ENCODE results near the gene PRSS21.

Gene PRSS21

DNA sequence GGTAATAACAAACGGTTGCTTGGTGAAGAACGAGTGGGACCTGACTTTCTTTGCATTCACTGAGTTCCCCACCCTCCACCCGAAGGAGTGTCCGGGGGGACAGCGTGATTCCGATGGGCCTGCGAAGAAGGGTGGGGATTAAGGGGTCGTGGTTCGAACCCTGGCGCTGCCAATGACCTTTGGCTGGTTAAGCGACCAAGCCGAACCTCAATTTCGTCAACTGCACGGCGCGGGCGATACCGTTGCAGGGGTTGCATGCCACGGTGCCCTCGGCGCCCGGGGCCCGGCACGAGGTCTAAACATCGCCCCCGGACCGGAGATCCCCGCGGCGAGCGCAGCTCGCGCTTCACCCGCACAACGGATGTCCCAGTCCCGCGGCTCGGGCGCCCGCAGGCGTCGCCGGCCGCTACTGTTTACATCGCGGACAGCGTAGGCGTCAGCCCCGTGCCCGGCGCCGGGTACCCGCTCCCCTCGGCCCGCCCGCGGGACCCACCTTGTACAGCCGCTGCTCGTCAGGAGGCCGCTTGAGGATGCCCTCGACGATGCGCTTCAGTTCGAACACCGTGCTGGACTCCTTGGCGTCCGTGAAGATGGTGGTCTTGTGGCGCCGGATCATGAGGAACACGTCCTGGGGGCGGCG lies 40.4 kb upstream of the PRSS21 start:
- peak; percentile 72 to 79 for DNase-seq
- no peak for TF ChIP-seq GATA1 (IDR thresholded peaks at IDR 0.05; ENCODE audit: low read depth, low read length)
- TF ChIP-seq POLR2A (IDR thresholded peaks at IDR 0.05; ENCODE audit: low read length): no peak

DNA sequence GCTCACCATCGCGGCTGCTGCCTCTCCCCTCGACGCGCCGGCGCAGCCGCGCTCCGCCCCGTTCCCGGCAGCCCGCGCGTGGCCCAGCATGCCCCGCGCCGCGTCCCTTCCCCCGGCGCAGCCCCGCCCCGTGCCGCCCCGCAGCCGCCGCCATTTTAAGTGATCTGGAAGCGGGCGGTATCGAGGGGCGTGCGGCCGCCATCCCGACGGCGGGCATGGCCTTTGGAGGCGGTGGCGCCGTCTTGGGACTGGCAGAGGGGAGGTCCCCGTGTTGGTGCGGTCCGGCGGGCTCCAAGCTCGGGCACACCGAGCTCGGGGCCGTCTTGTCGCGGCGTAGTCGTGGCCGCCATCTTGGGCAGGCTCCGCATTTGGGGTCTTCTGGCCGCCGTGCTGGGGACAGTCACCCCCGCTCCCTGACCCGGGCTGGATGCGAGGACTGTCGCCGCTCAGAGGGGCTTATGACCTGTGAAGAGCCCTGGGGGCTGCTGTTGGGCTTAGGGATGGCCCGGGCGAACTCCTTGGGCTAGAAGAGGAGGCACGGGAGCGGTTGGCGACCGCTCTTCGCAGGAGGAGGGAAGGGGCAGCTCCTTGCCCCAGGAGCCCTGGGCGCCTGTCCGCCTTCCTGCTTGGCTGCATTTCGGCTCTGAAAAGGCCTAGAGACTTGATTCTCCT lies 39.7 kb upstream of the PRSS21 start, which contains the start of gene ELOB:
TSS of gene ELOB (minus strand) at position 50 of the 672 bp plus-strand sequence. CDS start at position 9, 41 bp downstream.
- DNase-seq: peak; percentile 90 to 95
- TF ChIP-seq GATA1 (IDR thresholded peaks at IDR 0.05; ENCODE audit: low read depth, low read length) (no peak), POLR2A (IDR thresholded peaks at IDR 0.05; ENCODE audit: low read length) (peak; percentile 72)

GRCh38 chr16:2777903-2778629 lies 39.0 kb upstream of the PRSS21 start:
- no peak for TF ChIP-seq POLR2A (IDR thresholded peaks at IDR 0.05; ENCODE audit: low read length)
- no peak for TF ChIP-seq GATA1 (IDR thresholded peaks at IDR 0.05; ENCODE audit: low read depth, low read length)
- peak; percentile 79 to 83 for DNase-seq

DNA sequence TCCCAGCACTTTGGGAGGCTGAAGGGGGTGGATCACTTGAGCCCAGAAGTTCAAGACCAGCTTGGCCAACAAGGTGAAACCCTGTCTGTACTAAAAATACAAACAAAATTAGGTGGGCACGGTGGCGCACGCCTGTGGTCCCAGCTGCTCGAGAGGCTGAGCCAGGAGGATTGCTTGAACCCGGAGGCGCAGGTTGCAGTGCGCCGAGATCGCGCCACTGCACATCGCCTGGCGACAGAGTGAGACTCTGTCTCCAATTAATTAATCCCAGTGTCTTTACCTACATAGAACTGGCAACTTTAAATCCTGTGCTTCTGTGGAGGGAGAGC lies 38.4 kb upstream of the PRSS21 start:
- TF ChIP-seq POLR2A (IDR thresholded peaks at IDR 0.05; ENCODE audit: low read length) (no peak), GATA1 (IDR thresholded peaks at IDR 0.05; ENCODE audit: low read depth, low read length) (no peak)
- no peak for DNase-seq

GRCh38 chr16:2779151-2779920 lies 37.7 kb upstream of the PRSS21 start:
- no peak for DNase-seq
- TF ChIP-seq GATA1 (IDR thresholded peaks at IDR 0.05; ENCODE audit: low read depth, low read length) (no peak), POLR2A (IDR thresholded peaks at IDR 0.05; ENCODE audit: low read length) (no peak)

- DNase-seq: no peak
- TF ChIP-seq POLR2A (IDR thresholded peaks at IDR 0.05; ENCODE audit: low read length): no peak
- no peak for TF ChIP-seq GATA1 (IDR thresholded peaks at IDR 0.05; ENCODE audit: low read depth, low read length)
Measured at GRCh38 chr16:2779978-2780898, 36.8 kb upstream of the PRSS21 start.

GRCh38 chr16:2782583-2783351 lies 34.3 kb upstream of the PRSS21 start:
- DNase-seq: no peak
- TF ChIP-seq GATA1 (IDR thresholded peaks at IDR 0.05; ENCODE audit: low read depth, low read length): no peak
- no peak for TF ChIP-seq POLR2A (IDR thresholded peaks at IDR 0.05; ENCODE audit: low read length)

DNA sequence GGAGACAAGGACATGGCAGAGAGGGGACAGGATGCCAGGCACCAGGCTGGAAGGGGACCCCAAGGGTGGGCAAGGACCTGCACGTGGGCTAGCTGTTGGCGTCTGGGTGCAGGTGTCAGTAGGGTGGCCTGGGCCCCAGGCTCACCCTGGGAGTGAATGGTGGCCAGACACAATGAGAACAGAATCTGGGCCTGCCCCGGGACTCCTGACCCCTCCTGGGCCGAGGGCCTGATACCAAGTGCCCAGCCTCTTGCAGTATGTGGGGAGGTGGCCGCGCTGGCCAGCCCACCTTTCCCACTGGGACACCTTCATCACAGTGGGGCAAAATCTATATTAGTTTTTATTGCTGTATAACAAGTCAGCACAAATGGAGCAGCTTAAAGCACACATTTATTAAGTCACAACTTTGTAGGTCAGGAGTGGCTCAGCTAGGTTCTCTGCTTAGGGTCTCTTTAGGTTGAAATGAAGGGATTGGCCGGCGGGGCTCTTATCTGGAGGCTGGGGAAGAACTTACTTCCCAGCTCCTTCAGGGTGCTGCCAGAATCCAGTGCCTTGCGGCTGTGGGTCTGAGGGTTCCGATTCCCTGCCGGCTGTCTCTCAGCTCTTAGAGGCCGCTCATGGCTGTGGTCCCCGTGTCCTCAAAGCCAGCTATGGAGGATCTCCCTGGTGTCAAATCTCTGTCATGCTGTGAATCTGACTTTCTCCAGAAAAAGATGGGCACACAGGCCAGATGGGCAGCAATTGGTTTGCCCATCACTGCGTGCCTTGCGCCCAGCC lies 33.3 kb upstream of the PRSS21 start:
- DNase-seq: no peak
- TF ChIP-seq POLR2A (IDR thresholded peaks at IDR 0.05; ENCODE audit: low read length) (no peak), GATA1 (IDR thresholded peaks at IDR 0.05; ENCODE audit: low read depth, low read length) (no peak)

DNA sequence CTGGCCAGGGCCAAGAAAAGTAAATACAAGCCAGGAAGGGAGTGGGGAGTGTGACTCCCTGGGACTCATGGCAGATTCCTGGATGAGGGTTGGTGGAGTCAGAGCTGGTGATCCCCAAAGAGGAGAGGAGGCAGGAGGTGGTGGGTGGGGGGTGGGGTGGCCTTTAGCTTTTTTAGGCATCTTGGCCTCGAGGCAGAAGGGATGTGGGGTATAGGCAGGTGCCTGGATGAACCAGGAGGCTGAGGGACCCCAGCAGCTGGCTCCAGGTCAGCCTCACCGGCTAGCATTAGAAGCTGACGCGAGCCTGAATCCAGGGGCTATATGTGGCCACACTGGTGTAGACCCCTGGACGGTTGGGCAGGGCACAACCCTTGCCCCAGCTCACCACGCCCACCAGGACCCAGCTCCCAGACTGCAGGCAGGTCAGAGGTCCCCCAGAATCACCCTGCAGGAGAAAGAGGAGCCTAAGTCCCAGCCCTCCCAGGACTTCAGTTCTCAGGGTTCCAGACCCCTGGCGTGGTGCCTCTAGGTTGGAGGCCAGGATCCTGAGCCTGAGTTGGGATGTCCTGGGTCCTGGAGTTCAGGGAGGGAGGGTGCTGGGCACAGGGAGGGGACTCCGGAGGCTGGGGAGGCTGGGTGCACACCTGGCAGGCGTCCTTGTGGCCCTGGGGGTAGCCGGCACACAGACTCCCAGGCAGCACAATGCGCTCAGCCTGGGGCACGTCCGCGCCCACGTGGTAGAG lies 32.5 kb upstream of the PRSS21 start:
- no peak for TF ChIP-seq GATA1 (IDR thresholded peaks at IDR 0.05; ENCODE audit: low read depth, low read length)
- DNase-seq: no peak

DNA sequence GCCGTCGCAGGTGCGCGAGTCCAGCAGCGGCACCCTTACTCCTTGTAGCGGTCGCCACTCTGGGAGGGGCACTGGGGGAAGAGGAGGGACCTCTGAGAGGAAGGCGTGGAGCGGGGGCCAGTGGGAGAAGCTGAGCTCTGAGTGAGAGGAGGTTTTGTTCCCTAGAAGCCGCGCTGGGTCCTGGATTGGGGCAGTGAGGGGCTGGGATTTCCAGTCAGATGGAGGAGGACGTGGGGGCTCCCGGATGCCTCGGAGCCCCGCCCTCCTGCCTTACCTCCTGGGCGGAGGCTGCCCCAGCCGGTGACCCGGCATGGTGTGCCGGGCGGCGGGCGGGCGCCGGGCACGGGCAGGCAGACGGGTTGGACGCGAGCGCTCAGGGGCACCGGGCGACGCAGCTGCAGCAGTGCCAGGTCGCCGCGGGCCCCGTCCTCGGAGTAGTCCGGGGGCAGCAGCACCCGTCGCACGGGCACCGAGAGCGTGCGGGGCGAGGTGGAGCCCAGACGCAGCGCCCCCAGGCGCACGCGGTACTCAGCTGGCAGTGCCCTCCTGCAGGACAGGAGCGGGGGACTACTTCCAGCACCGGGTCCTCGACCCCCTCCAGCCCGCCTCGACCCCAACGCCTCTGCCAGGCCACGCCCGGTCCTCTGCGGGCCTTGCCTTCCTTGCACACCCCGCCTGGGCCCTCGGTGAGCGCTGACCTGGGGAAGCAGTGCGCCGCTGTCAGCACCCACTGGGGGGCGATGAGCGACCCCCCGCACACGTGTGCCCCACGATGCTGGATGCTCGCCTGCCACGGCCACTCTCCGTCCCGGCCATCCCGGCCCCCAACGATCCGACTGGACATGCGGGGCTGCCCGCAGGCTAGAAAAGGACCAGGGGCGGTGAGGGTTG lies 31.7 kb upstream of the PRSS21 start:
- no peak for DNase-seq

More for the DNA sequence above, 31.7 kb upstream of the PRSS21 start:
- TF ChIP-seq GATA1 (IDR thresholded peaks at IDR 0.05; ENCODE audit: low read depth, low read length) (no peak), POLR2A (IDR thresholded peaks at IDR 0.05; ENCODE audit: low read length) (no peak)
